Upper lobe of left lung (tissue), 6 donors: ENCODE results near the gene CDH11. TPM values are rescaled to one million over a fixed set of nuclear protein-coding genes. Genes with fewer than 3 reads are reported as not detected.

Experiments used
- ATAC-seq, 2 donors: fragments of 200-7000 bp; cut with Tn5 transposase; one replicate each; pipeline ENCODE4 v1.9.1; 2022; ENCODE audit warnings: mild to moderate bottlenecking in 2 of 2, moderate library complexity in 2 of 2; ENCODE audit not compliant: low FRiP score in 2 of 2
- DNase-seq, 2 donors: peaks; one replicate each; pipeline ENCODE4 v3.0.0-alpha.2; 2019 to 2020
- H3K27ac ChIP-seq, 4 donors: fragments of 200-600 bp; sonication (generic); one replicate each; pipeline ENCODE4 v1.5.1; 2016 to 2019
- H3K27me3 ChIP-seq, 4 donors: fragments of 200-600 bp; sonication (generic); one replicate each; pipeline ENCODE4 v1.5.1; 2017 to 2019
- H3K36me3 ChIP-seq, 4 donors: fragments of 200-600 bp; sonication (generic); one replicate each; pipeline ENCODE4 v1.5.1; 2016 to 2019
- H3K4me1 ChIP-seq, 4 donors: fragments of 200-600 bp; sonication (generic); one replicate each; pipeline ENCODE4 v1.5.1; 2018 to 2019
- H3K4me3 ChIP-seq, 4 donors: fragments of 200-600 bp; sonication (generic); one replicate each; pipeline ENCODE4 v1.5.1; 2017 to 2019; ENCODE audit warnings: mild to moderate bottlenecking in 2 of 4, moderate library complexity in 1 of 4
- H3K9me3 ChIP-seq, 4 donors: fragments of 200-600 bp; sonication (generic); one replicate each; pipeline ENCODE4 v1.5.1; 2018 to 2019
- EP300 ChIP-seq, 4 donors: sonication (generic); formaldehyde crosslinking; IDR thresholded peaks; one replicate each; pipeline ENCODE4 v1.5.1; 2017; ENCODE audit warnings: antibody characterized with exemption in 4 of 4, control low read depth in 2 of 4
- POLR2A ChIP-seq, 4 donors: fragments of 450-650 bp; IDR thresholded peaks; one replicate each; pipeline ENCODE4 v1.5.1; 2016 to 2017; ENCODE audit warnings: antibody characterized with exemption in 4 of 4, mild to moderate bottlenecking in 2 of 4
- POLR2AphosphoS5 ChIP-seq, 2 donors: sonication (generic); formaldehyde crosslinking; IDR thresholded peaks; one replicate each; pipeline ENCODE4 v1.5.1; 2017; ENCODE audit warnings: antibody characterized with exemption in 2 of 2
- WGBS, 2 donors: methylation state at CpG; one replicate each; pipeline ENCODE4 v1.1.5; 2017 to 2018; 5-methylcytosine and 5-hydroxymethylcytosine counted together
- total RNA-seq, 6 donors: library from RNA; depleted of rRNA in 4 of 6; stranded (reverse); fragments of >200 nt in 4 of 6; gene quantifications; one replicate each; pipeline versions ENCODE4 v1.1.0 to v1.2.1, GENCODE V29; 2016 to 2021
- TF ChIP-seq, protein P1 (sequence below), 6 experiments: fragments of 450-650 bp in 4 of 6; fragments of 200-600 bp in 2 of 6; sonication (generic) in 2 of 6; IDR thresholded peaks; one replicate each; pipeline ENCODE4 v1.5.1; 2016 to 2019; ENCODE audit warnings: antibody characterized with exemption in 6 of 6
- donor health status: DM: no; HTN: no; CAD: no; lungs with moderate emphysema.
- donor health status: DM: no; HTN: yes; CAD: no; lungs with severe emphysema.

Gene CDH11
- total RNA-seq, 6 donors from 2014 or later: 20.9 to 164 (median 74.2) TPM

- Histone ChIP-seq H3K9me3 (no peaks in the 10 kb centered on the region), H3K4me1 (no peaks in the 10 kb centered on the region), H3K27ac (no peak overlapping the region), H3K36me3 (no peaks in the 10 kb centered on the region), H3K27me3 (no peaks in the 10 kb centered on the region), H3K4me3 (no peak overlapping the region)
- TF ChIP-seq EP300 (IDR thresholded peaks at IDR 0.05) (no peak), POLR2A (IDR thresholded peaks at IDR 0.05) (no peak), POLR2AphosphoS5 (IDR thresholded peaks at IDR 0.05) (no peak)
- TF ChIP-seq, protein P1, sequence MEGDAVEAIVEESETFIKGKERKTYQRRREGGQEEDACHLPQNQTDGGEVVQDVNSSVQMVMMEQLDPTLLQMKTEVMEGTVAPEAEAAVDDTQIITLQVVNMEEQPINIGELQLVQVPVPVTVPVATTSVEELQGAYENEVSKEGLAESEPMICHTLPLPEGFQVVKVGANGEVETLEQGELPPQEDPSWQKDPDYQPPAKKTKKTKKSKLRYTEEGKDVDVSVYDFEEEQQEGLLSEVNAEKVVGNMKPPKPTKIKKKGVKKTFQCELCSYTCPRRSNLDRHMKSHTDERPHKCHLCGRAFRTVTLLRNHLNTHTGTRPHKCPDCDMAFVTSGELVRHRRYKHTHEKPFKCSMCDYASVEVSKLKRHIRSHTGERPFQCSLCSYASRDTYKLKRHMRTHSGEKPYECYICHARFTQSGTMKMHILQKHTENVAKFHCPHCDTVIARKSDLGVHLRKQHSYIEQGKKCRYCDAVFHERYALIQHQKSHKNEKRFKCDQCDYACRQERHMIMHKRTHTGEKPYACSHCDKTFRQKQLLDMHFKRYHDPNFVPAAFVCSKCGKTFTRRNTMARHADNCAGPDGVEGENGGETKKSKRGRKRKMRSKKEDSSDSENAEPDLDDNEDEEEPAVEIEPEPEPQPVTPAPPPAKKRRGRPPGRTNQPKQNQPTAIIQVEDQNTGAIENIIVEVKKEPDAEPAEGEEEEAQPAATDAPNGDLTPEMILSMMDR (IDR thresholded peaks at IDR 0.05): no peak
- no peak for DNase-seq
- ATAC-seq: no peak
These were observed 106.3 kb downstream of the CDH11 start for GRCh38 chr16:65015599-65015998.

DNA sequence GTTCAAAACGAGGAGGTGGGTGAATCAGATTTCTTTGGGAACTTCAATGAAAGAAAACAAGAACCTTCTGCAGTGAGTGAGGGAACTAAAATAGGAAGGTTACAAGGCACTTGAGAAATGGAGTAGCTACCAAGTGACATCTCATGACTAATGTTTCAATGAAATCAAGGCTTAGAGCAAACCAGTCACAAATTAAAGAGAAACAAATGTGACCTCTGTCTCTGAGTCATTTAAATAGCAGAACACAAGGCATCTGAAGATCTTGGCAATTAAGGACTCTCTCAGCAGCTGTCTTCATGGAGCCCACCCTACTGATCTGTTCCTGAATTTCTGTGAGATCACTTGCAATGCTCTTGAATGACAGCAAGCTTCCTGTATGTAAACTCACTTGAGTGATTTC lies 109.5 kb downstream of the CDH11 start:
- H3K9me3 ChIP-seq: no peaks in the 10 kb centered on the region
- WGBS, 2 donors: 64 to 65% methylated on average over 1 of the region's 1 CpG
- no peak for DNase-seq
- no peaks in the 10 kb centered on the region for H3K36me3 ChIP-seq
- H3K4me1 ChIP-seq: no peaks in the 10 kb centered on the region
- no peak overlapping the region for H3K27ac ChIP-seq
- no peak for ATAC-seq
- no peaks in the 10 kb centered on the region for H3K27me3 ChIP-seq
- TF ChIP-seq EP300 (IDR thresholded peaks at IDR 0.05) (no peak), POLR2AphosphoS5 (IDR thresholded peaks at IDR 0.05) (no peak), POLR2A (IDR thresholded peaks at IDR 0.05) (no peak)
- TF ChIP-seq, protein P1 (IDR thresholded peaks at IDR 0.05): no peak
- no peak overlapping the region for H3K4me3 ChIP-seq

DNA sequence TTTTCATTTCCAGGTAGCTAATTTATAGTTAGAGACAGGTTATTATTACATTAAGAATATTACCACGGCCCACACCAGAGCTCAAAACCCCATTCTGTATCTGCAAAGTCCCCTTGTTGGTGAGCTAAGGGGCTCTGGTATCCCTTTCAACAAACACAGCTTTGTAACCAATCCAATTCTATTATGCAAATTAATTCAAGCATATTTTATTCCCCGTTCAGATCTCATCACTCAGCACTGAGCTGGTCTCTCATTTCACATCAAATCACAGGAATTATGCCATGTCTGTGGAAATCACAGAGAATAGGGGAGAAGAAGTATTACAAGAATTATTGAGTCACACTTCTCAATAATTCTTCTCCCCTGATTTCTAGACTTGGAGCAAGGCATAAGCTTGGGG lies 111.7 kb downstream of the CDH11 start:
- 31 to 41% methylated on average over 2 of the region's 2 CpGs for whole genome bisulfite sequencing, 2 donors
- no peak for TF ChIP-seq POLR2AphosphoS5 (IDR thresholded peaks at IDR 0.05)
- TF ChIP-seq EP300 (IDR thresholded peaks at IDR 0.05): no peak
- TF ChIP-seq POLR2A (IDR thresholded peaks at IDR 0.05): no peak
- TF ChIP-seq, protein P1 (IDR thresholded peaks at IDR 0.05): no peak
- Histone ChIP-seq H3K4me1 (no peaks in the 10 kb centered on the region), H3K9me3 (no peaks in the 10 kb centered on the region), H3K27ac (no peak overlapping the region), H3K36me3 (no peaks in the 10 kb centered on the region), H3K4me3 (no peak overlapping the region), H3K27me3 (no peaks in the 10 kb centered on the region)
- ATAC-seq: no peak
- no peak for DNase-seq

DNA sequence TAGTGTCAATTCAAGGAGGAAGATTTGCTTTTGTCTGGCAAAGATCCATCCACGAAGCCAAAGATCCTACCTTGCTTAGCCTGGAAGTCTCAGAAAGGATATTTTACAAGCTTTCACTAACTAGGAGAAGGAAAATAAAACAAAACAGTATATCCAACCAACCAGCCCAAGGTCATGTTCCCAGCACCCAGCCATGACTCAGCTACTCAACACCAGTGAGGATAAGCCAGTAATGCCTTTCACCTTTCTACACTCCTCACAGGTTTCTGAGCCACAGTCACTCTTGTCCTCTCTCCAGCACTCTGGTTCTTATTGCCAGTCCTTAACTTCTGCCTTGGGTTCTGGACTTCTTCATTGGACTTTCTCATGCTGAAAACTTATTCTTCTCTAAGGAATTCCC lies 116.2 kb downstream of the CDH11 start:
- no peak for DNase-seq
- no peak overlapping the region for H3K4me3 ChIP-seq
- no peak overlapping the region for H3K27ac ChIP-seq
- ATAC-seq: no peak
- 77 to 91% methylated on average over 1 of the region's 1 CpG for WGBS, 2 donors
- no peak for TF ChIP-seq POLR2A (IDR thresholded peaks at IDR 0.05)
- TF ChIP-seq, protein P1 (IDR thresholded peaks at IDR 0.05): no peak
- TF ChIP-seq POLR2AphosphoS5 (IDR thresholded peaks at IDR 0.05): no peak
- no peak for TF ChIP-seq EP300 (IDR thresholded peaks at IDR 0.05)
- H3K27me3 ChIP-seq: no peaks in the 10 kb centered on the region
- no peaks in the 10 kb centered on the region for H3K36me3 ChIP-seq
- H3K4me1 ChIP-seq: no peaks in the 10 kb centered on the region
- no peaks in the 10 kb centered on the region for H3K9me3 ChIP-seq

- ATAC-seq (peak in 1 of 2 donors; percentile 57), DNase-seq (peak in 1 of 2 donors; percentile 47)
- H3K9me3 ChIP-seq: no peaks in the 10 kb centered on the region
- no peaks in the 10 kb centered on the region for H3K4me1 ChIP-seq
- no peak overlapping the region for H3K27ac ChIP-seq
- H3K36me3 ChIP-seq: no peaks in the 10 kb centered on the region
- no peak for TF ChIP-seq POLR2AphosphoS5 (IDR thresholded peaks at IDR 0.05)
- TF ChIP-seq, protein P1 (IDR thresholded peaks at IDR 0.05): no peak
- TF ChIP-seq POLR2A (IDR thresholded peaks at IDR 0.05): no peak
- TF ChIP-seq EP300 (IDR thresholded peaks at IDR 0.05): no peak
- H3K4me3 ChIP-seq: no peak overlapping the region
- WGBS, 2 donors: 95 to 97% methylated on average over 16 of the region's 16 CpGs
- H3K27me3 ChIP-seq: no peaks in the 10 kb centered on the region
These were observed 117.3 kb downstream of the CDH11 start for GRCh38 chr16:65004570-65004969.
